Activated CD8-positive, alpha-beta memory T cell treated with anti-CD3 and anti-CD28 coated beads for 1 hour (primary cell): Measurements from ENCODE around the gene TSFM.
"Not testable (repeated sequence)": the region's sequence is repeated elsewhere in the genome, so short reads cannot be mapped to it uniquely, and the experiment has no call there.

ENCODE experiments used
- DNase-seq, 2 donors: peaks; one replicate each; pipeline ENCODE4 v3.0.0-alpha.2; 2020; ENCODE audit warnings: low read depth in 1 of 2; ENCODE audit errors: extremely low read depth in 1 of 2

TSFM gene

GRCh38 chr12:57762463-57762862, 20.1 kb upstream of the TSFM start:
- no peak for DNase-seq

DNA sequence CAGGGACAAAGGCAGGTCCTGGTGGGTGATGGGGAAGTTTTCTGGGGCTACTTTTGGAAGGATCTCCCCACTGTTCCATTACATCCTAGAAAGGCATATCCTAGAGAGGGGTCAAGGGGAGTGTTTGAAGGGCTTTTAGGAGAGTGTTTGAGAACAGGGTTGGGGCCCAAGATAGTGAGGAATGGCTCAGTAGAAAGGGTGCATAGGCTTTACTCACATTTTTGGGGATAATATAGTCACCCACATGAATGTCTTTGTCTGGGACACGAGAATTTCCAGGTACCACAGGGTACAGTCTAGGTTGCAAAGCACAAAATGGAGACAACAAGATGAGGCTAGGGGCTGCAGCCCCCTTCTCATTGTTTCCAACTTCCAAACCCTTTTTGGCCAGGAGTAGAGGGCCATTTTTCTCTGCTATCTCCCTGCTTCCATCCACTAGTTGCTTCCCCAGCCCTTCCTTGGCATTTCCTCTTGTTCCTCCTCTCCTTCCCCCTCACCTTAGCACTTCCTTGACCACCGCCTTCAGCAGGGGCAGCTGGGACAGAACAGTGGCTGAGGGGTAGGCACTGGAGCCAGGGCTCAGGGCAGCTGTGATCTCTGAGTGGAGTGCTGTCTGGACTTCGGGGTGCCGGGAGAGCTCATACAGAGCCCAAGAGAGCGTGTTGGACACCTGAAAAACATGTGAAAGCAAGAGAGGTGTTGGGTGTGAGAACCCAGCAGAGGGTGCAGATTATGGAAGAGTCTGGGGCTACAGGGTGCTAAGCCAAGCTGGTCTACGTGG, 18.5 kb upstream of the TSFM start:
- no peak for DNase-seq

DNA sequence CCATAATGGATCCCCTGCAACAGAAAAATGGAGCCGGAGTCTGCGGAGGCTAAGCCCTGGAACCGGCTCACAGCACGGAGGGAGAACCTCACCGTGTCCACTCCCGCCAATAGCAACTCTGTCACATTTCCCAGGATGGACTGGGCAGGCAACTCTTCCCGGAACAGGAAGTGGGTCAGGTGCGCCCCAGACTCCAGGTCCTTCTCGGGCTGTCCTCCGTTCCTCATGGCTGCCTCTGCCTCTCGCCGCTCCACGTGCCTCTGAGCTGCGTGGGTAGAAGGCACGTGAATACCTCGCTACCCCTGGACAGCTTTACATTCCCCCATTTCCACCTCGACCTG, 18.0 kb upstream of the TSFM start:
- no peak for DNase-seq

- DNase-seq, result no peak
Measured at GRCh38 chr12:57765003-57765697, 17.4 kb upstream of the TSFM start.

- DNase-seq, result no peak
Measured at GRCh38 chr12:57765698-57766463, 16.7 kb upstream of the TSFM start.

DNA sequence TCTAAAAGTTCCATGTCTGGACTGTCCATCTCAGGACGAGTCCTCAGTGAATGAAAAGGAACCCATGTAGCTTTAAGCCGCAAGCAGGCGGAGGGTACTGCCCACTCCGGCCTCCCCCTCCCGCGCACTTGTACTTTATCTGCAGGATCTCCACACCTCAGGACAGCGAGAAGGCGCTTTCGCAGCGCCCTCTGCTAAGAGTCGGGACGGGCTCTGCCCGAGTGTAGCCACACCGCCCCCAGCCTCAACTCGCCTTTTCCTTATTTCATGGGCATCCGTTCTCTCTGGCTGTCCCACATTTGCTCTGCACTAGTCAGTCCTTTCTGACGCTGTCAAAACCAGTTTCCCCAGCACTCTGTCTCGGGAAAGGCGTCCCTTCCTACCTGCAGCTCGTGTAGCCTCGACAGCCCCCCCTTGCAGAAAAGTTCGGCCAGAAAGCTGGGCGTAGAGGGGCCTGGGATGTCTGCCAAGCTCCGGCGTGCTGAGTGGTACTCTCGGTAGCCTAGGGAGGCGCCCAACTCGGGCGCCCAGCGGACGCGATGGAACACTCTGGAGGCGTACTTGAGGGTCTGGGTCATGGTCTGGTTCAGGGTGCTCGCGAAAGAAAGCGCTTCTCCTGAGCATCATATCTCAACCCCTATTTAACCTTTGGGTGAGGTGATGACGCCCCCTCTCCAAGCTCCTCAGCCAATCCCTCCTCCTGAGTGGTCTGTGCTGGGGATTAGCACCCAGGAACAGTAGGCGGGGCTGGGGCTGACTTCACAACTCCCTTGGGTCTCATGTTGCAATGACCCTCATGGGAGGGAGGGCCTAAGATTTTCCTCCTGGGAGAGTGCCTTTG, 15.9 kb upstream of the TSFM start, which contains the start of gene CYP27B1:
Gene CYP27B1 (minus strand): TSS at position 615 of the 841 bp plus-strand sequence. CDS start 37 bp downstream, at position 578.
- no peak for DNase-seq

DNA sequence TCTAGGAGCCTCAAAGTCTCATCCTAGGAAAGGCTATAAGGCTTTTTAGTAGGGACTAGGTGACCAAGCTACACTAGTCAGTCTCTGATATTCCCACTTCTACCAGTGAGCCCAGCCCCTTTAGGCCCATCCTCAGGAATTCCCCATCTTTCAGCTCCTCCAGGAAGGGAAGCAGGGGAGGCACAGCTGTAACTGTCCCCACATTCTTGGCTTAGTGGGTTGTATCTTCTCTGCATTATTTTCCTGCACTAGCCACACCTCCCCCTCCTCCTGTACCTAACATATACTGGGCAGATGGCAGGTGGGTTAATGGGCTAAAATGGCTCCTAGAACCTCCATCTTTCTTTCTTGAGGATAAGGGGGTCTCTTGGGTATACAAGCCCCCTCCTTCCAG, 15.3 kb upstream of the TSFM start:
- no peak for DNase-seq

GRCh38 chr12:57767876-57768275, 14.7 kb upstream of the TSFM start:
- DNase-seq, result no peak

- DNase-seq, result no peak
Measured at GRCh38 chr12:57769594-57769993, 13.0 kb upstream of the TSFM start.

DNA sequence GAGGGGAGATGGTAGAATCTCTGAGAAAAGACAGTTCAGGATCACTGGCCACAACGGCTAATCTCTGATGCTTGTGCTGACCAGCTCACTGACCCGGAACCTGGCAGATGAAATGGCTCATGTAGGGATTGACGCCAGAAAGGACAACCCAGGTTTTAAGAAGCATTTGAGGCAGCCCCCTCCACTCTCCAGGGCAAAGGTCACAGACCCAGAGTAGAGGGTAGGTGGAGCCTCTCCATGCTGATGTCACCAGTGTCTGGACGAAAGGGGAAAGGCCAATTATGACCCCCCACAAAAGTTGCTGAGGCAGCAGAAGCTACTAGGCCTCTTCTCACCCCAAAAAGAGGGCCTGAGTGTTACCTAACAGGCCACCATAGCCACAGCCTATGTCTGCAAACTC, 11.9 kb upstream of the TSFM start:
- DNase-seq, result no peak

- peak in 1 of 2 donors; percentile 68 for DNase-seq
Measured at GRCh38 chr12:57771236-57771872, 11.2 kb upstream of the TSFM start.

DNA sequence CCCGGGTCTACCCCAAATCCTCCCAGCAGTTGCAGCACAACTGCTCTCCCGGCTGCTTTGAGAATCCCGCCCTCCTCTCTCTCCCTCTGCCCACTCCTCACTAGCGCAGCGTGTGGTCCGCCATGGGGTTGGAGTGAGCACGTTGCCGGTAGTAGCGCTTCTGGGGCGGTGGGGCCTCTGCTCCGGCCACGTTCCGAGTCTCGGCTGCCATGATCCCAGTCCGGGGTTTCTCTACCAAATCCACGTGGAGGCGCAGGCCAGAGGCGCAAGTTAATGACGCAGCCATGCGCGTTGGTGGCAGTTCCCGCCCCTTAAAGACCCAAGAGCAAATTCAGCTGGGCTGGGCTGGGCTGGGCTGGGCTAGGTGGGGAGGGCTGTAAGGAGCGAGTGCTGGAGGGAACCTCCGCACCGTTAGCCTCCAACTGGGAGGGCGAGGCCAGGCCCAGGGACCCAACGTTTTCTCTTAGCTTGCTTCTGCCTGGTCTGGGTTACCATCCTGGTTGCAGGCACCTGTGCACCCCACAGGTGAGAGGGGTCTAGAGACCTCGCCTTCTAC, 10.6 kb upstream of the TSFM start, which contains the start of gene METTL1:
Gene METTL1 (minus strand): TSS at position 233 of the 556 bp plus-strand sequence. CDS start 22 bp downstream, at position 211.
- peak; percentile 70 to 77 for DNase-seq

DNA sequence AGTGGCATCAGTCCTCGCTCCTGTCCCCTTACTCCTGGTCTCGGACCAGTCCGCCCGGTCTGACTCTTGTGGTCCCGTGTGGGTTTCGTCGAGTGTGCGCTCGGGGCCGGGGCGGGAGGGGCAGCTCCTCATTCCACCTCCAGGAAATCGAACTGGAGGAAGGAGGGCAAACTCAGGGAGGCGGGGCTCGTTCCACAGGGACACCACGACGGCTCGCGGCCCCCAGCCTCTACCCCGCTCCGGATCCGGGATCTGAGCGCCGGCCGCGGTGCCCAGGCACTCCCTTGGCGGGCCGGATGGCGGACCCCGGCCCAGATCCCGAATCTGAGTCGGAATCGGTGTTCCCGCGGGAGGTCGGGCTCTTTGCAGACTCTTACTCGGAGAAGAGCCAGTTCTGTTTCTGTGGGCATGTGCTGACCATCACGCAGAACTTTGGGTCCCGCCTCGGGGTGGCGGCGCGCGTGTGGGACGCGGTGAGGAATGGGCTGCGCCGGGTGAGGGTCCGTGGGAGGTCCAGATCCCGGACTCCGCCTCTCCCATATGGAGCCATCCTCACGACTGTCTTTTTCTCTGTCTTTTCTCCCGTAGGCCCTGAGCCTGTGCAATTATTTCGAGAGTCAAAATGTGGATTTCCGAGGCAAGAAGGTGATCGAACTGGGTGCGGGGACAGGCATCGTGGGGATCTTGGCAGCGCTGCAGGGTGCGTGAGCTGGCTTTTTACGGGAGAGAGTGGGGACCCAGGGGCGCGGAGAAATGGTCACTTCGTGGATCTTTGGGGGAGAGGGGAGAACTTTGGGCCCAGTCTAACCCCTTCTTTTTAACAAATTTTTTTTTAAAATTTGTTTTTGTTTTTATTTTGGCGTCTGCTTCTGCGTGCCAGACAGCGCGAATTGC, 9.9 kb upstream of the TSFM start, which contains the start of gene EEF1AKMT3:
Gene EEF1AKMT3 (plus strand): TSS at position 186 of the 894 bp plus-strand sequence. CDS start 111 bp downstream, at position 297.
- no peak for DNase-seq

DNA sequence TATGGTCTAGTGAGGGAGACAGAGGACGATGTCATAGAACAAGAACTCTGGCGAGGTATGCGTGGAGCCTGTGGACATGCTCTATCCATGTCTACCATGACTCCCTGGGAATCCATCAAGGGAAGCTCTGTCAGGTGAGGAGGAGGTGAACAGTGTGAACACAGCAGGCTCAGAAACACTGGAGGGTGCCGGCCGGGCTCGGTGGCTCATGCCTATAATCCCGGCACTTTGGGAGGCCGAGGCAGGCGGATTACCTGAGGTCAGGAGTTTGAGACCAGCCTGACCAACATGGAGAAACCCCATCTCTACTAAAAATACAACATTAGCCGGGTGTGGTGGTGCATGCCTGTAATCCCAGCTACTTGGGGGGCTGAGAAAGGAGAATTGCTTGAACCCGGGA, 8.0 kb upstream of the TSFM start:
- not testable (repeated sequence) for DNase-seq

GRCh38 chr12:57775044-57775443, 7.5 kb upstream of the TSFM start:
- DNase-seq, result no peak

DNA sequence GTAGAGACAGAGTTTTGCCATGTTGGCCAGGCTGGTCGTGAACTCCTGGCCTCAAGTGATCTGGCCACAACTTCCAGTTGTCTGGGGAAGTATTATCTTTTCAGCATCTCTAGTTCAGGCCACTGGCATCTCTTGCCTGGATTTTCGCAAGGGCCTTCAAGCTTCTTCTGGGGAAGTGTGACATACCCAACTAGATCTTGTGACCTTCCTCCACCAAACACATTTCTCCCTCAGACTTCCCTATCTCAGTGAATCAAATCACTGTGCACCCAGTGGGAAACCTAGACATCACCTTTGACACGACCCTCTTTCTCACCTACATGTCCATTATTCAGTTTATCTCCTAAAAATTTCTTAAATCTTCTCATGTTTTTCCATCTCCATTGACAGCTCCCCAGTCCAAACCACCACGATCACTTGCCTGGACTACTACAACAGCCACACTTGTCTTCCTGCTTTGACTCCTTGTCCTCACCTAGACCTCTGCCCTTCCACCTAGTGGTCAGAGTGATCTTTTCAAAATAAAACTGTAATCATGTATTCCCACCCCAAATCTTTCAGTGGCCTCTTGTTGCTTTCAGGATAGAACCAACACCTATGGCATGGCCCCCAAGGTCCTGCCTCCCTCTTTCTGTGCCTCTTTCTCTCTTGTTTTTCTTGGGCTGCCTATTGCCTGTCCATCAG, 6.9 kb upstream of the TSFM start:
- no peak for DNase-seq

GRCh38 chr12:57776247-57776587, 6.4 kb upstream of the TSFM start:
- DNase-seq, result no peak

DNA sequence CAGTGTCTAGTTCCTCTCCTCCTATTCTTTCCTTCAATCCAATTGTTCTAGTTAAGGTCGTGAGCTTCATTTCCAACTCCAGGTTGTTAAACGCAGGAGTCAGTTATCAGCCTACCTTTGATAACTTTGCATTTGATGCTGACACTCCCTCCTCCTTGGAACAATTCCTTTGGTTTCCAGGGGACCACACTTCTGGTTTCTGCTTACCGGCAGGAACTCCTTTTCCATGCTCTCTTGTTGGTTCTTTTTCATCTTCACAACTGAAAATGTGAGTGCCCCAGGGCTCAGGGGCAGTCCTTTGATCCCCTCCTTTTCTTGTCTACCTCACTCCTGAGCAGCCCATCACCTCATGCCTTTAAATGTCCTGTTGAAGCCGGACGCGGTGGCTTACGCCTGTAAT, 5.2 kb upstream of the TSFM start:
- no peak for DNase-seq
